Measurements from ENCODE around the gene CBX1.

CBX1 gene

GRCh38 chr17:48101012-48101720 lies at the start of gene CBX1:
Gene CBX1 (minus strand): TSS chr17:48101478. CDS start chr17:48077004, 24,474 bp downstream.
- DNase-seq: peak; percentile 95

- no peak for DNase-seq
Observed at GRCh38 chr17:48150597-48151001, 49.3 kb upstream of the CBX1 start.

- no peak for DNase-seq
Observed at GRCh38 chr17:48149787-48150463, 48.6 kb upstream of the CBX1 start.

GRCh38 chr17:48148854-48149786 lies 47.8 kb upstream of the CBX1 start:
- no peak for DNase-seq

GRCh38 chr17:48148029-48148770 lies 46.9 kb upstream of the CBX1 start:
- no peak for DNase-seq

- DNase-seq: no peak
Observed at GRCh38 chr17:48144976-48145798, 43.9 kb upstream of the CBX1 start.

- DNase-seq: no peak
Observed at GRCh38 chr17:48144231-48144630, 43.0 kb upstream of the CBX1 start.

- no peak for DNase-seq
Observed at GRCh38 chr17:48143629-48144028, 42.4 kb upstream of the CBX1 start.

GRCh38 chr17:48139944-48140343 lies 38.7 kb upstream of the CBX1 start:
- DNase-seq: no peak

GRCh38 chr17:48137656-48138055 lies 36.4 kb upstream of the CBX1 start:
- DNase-seq: no peak

GRCh38 chr17:48134912-48135480 lies 33.7 kb upstream of the CBX1 start:
- no peak for DNase-seq

- DNase-seq: no peak
Observed at GRCh38 chr17:48132385-48132784, 31.1 kb upstream of the CBX1 start.

GRCh38 chr17:48131216-48131824 lies 30.0 kb upstream of the CBX1 start:
- peak; percentile 70 for DNase-seq

- no peak for DNase-seq
Observed at GRCh38 chr17:48129981-48130380, 28.7 kb upstream of the CBX1 start.

- no peak for DNase-seq
Observed at GRCh38 chr17:48128400-48128799, 27.1 kb upstream of the CBX1 start.

GRCh38 chr17:48127371-48128051 lies 26.2 kb upstream of the CBX1 start:
- DNase-seq: no peak

GRCh38 chr17:48126532-48126850 lies 25.2 kb upstream of the CBX1 start:
- no peak for DNase-seq

- no peak for DNase-seq
Observed at GRCh38 chr17:48125829-48126531, 24.7 kb upstream of the CBX1 start.

- no peak for DNase-seq
Observed at GRCh38 chr17:48123776-48124388, 22.6 kb upstream of the CBX1 start.
